ENCODE results near the gene ATP6V0E2.

The ATP6V0E2 gene

GRCh38 chr7:149838992-149839408, 34.8 kb upstream of the ATP6V0E2 start:
- DNase-seq = no peak

- DNase-seq = no peak
These were observed 33.8 kb upstream of the ATP6V0E2 start for GRCh38 chr7:149839933-149840332.

- no peak for DNase-seq
These were observed 30.2 kb upstream of the ATP6V0E2 start for GRCh38 chr7:149843566-149843965.

- no peak for DNase-seq
These were observed 29.3 kb upstream of the ATP6V0E2 start for GRCh38 chr7:149844445-149844844.

- no peak for DNase-seq
These were observed 28.4 kb upstream of the ATP6V0E2 start for GRCh38 chr7:149845257-149845980.

- no peak for DNase-seq
These were observed 27.7 kb upstream of the ATP6V0E2 start for GRCh38 chr7:149846021-149846420.

GRCh38 chr7:149846436-149847046, 27.2 kb upstream of the ATP6V0E2 start:
- no peak for DNase-seq

- DNase-seq = no peak
These were observed 24.6 kb upstream of the ATP6V0E2 start for GRCh38 chr7:149849174-149849573.

GRCh38 chr7:149850007-149850594, 23.7 kb upstream of the ATP6V0E2 start:
- DNase-seq = no peak

- no peak for DNase-seq
These were observed 23.1 kb upstream of the ATP6V0E2 start for GRCh38 chr7:149850716-149851115.

- DNase-seq = no peak
These were observed 22.3 kb upstream of the ATP6V0E2 start for GRCh38 chr7:149851449-149851848.

- DNase-seq = no peak
These were observed 20.6 kb upstream of the ATP6V0E2 start for GRCh38 chr7:149853157-149853556.

- peak; percentile 74 for DNase-seq
These were observed 19.0 kb upstream of the ATP6V0E2 start for GRCh38 chr7:149854611-149855360.

- no peak for DNase-seq
These were observed 18.1 kb upstream of the ATP6V0E2 start for GRCh38 chr7:149855361-149856305.

- DNase-seq = peak; percentile 62
These were observed 17.2 kb upstream of the ATP6V0E2 start for GRCh38 chr7:149856583-149856982.

- DNase-seq = no peak
These were observed 14.4 kb upstream of the ATP6V0E2 start for GRCh38 chr7:149859369-149859768.

GRCh38 chr7:149859876-149860275, 13.9 kb upstream of the ATP6V0E2 start:
- DNase-seq = no peak

GRCh38 chr7:149860821-149861727, 12.7 kb upstream of the ATP6V0E2 start:
- DNase-seq = peak; percentile 66

GRCh38 chr7:149861728-149862045, 12.1 kb upstream of the ATP6V0E2 start:
- DNase-seq = no peak

- DNase-seq = peak; percentile 58
These were observed 11.6 kb upstream of the ATP6V0E2 start for GRCh38 chr7:149862156-149862555.

GRCh38 chr7:149863500-149863899, 10.3 kb upstream of the ATP6V0E2 start:
- no peak for DNase-seq

Measured in activated effector memory CD4-positive, alpha-beta T cell treated with anti-CD3 and anti-CD28 coated beads, Interleukin-2, amount 50 U/mL, for 16 hours (primary cell).